Measurements from ENCODE around the gene ARHGAP26.

GRCh38 chr5:143066556-143067281 is 296.5 kb downstream of the ARHGAP26 start:
- TF ChIP-seq CTCF (conservative IDR thresholded peaks at IDR 0.05 in 1 of 2, IDR thresholded peaks at IDR 0.05 in 1 of 2; ENCODE audit: low read depth in 1 of 2, low read length in 2 of 2) (no peak), EZH2 (IDR thresholded peaks at IDR 0.05; ENCODE audit: low read length, missing control alignments) (no peak)
